ENCODE results near the gene ASH1L.

DNA sequence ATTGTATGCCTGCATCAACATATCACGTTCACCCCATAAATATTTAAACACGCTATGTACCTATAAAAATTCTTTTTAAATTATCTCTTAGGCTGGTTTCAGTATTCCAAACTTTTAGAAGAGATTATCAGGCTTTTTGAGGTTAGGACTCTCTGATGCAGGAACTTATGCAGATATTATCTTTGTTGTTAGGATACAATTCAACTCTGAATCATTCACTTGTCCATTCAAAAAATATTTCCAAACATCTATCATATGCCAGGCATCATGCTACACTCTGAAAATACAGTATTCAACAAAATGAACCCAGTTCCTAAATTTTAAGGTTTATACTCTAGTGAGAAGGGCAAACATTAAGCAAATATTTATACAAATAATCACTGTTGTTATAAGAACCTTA lies 40.5 kb downstream of the ASH1L start:
- TF ChIP-seq ZFX (IDR thresholded peaks at IDR 0.05) = no peak
- TF ChIP-seq, protein P1, sequence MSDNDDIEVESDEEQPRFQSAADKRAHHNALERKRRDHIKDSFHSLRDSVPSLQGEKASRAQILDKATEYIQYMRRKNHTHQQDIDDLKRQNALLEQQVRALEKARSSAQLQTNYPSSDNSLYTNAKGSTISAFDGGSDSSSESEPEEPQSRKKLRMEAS (IDR thresholded peaks at IDR 0.05) = no peak
- no peak for TF ChIP-seq CTCF (IDR thresholded peaks at IDR 0.05 in 2 of 3, conservative IDR thresholded peaks at IDR 0.05 in 1 of 3; ENCODE audit: borderline replicate concordance in 1 of 3, insufficient read depth in 1 of 3, low read depth in 2 of 3, low read length in 2 of 3)
- TF ChIP-seq POLR2A (IDR thresholded peaks at IDR 0.05; ENCODE audit: borderline replicate concordance, extremely low read depth, insufficient read depth, insufficient read length) = no peak
- TF ChIP-seq POLR2AphosphoS5 (IDR thresholded peaks at IDR 0.05; ENCODE audit: low read depth, low read length) = no peak
- TF ChIP-seq CBX3 (IDR thresholded peaks at IDR 0.05; ENCODE audit: low read depth) = no peak
- TF ChIP-seq EZH2 (IDR thresholded peaks at IDR 0.05) = no peak
- TF ChIP-seq FOSL1 (IDR thresholded peaks at IDR 0.05; ENCODE audit: low read depth) = no peak
- TF ChIP-seq ATF3 (IDR thresholded peaks at IDR 0.05) = no peak
- TF ChIP-seq ZNF274 (IDR thresholded peaks at IDR 0.05; ENCODE audit: low read depth, low read length) = no peak
- TF ChIP-seq ZBTB33 (IDR thresholded peaks at IDR 0.05; ENCODE audit: extremely low read depth, insufficient replicate concordance, low read length) = no peak
- no peak for TF ChIP-seq RAD21 (IDR thresholded peaks at IDR 0.05; ENCODE audit: low read depth)
- TF ChIP-seq SIN3A (IDR thresholded peaks at IDR 0.05; ENCODE audit: low read depth) = no peak

Data from HCT116 (cell line).